ENCODE results near the gene FAM177A1. TPM values are rescaled to one million over a fixed set of nuclear protein-coding genes. Genes with fewer than 3 reads are reported as not detected.

The FAM177A1 gene
- total RNA-seq, 1 donor from 2014 or later: 37.7 TPM

DNA sequence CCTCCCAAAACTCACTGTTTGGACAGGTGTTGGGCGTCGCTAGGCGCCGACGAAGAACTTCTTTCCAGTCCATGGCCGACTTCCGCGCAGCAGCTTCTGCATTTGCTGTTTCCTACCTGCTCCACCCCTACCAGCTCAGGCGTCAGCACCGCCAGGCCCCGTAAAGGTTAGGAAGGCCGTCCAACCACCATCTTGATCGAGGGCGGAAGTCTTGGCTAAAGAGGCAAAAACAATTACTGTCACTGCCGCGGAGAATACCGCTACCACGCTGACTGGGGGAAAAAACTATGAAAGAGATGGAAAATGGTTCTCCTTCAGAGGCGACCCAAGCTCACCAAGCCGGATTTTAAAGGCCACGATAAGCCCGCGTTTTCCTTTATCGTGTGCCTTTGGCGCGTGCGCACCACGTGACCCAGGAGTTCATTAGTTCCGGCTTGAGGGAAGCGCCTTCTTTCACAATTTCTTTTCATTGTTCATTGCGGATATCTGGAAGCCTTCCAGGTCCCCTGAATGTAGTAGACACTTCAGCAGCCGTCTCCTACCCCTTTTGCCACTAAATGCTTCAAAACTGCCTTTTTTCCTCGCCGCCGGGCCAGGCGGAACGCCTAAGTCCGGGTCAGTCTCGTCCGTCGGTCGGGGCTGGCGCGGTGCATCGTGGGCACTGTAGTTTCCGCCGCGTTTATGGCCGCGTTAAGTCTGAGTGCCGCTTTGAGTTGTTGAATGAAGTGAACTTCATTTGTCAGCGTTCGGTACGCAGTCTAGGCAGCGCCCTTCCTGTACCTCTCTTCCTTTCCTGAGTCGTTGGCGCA, 76.0 kb downstream of the FAM177A1 start, which contains the start of the genes PPP2R3C and PRORP:
PPP2R3C (minus strand) TSS at position 104 of the 809 bp plus-strand sequence; CDS start at position 73, 31 bp downstream.
PRORP (plus strand) TSS at position 666 of the 809 bp plus-strand sequence. CDS start 694 bp downstream, outside the sequence.
- peak; percentile 86 for DNase-seq (ENCODE audit: extremely low spot score, unreplicated experiment)
- Mint-ChIP-seq H3K4me3 (peak within 1 kb of the TSS; percentile 96), H3K27ac (peak within 1 kb of the TSS; percentile 100), H3K36me3 (peaks cover 18% of the 10 kb centered on the region), H3K27me3 (no peaks in the 10 kb centered on the region), H3K9me3 (no peaks in the 10 kb centered on the region), H3K4me1 (ENCODE audit: unreplicated experiment) (peaks cover 29% of the 10 kb centered on the region)
- TF ChIP-seq, protein P1, sequence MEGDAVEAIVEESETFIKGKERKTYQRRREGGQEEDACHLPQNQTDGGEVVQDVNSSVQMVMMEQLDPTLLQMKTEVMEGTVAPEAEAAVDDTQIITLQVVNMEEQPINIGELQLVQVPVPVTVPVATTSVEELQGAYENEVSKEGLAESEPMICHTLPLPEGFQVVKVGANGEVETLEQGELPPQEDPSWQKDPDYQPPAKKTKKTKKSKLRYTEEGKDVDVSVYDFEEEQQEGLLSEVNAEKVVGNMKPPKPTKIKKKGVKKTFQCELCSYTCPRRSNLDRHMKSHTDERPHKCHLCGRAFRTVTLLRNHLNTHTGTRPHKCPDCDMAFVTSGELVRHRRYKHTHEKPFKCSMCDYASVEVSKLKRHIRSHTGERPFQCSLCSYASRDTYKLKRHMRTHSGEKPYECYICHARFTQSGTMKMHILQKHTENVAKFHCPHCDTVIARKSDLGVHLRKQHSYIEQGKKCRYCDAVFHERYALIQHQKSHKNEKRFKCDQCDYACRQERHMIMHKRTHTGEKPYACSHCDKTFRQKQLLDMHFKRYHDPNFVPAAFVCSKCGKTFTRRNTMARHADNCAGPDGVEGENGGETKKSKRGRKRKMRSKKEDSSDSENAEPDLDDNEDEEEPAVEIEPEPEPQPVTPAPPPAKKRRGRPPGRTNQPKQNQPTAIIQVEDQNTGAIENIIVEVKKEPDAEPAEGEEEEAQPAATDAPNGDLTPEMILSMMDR (conservative IDR thresholded peaks at IDR 0.05): no peak

DNA sequence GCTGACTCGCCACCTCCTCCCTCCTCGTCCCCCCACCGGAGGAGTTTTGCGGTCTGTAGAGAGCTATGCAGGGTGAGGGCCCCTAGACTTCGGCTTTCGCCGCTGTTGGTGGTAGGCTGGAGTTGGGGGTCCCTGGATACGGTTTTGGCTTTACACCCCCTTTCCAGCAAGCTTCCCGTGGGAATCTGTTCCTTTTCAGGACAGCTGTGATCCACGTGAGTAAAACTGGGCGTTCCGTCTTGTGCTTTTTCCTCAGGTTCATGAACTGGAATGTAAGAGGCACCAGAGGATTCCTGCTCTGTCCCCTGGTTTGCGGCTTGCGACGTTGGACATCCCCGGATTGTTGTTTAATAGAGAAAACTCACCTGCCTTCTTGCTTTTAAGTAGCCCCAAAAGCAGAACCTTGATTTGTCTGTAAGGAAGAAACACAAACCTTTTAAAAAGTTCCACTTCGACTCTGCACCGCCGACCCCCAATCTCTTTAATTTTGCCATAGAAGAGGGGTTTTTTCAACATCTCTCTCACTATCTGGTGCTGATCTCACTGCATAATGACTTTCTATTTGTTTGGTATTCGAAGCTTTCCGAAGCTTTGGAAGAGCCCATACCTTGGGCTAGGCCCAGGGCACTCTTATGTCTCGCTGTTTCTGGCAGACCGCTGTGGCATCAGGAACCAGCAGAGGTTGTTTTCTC, 76.8 kb downstream of the FAM177A1 start:
- peak overlapping the region; percentile 96 for H3K4me3 Mint-ChIP-seq
- TF ChIP-seq, protein P1 (conservative IDR thresholded peaks at IDR 0.05): no peak
- no peak for DNase-seq (ENCODE audit: extremely low spot score, unreplicated experiment)
- H3K27ac Mint-ChIP-seq: peak overlapping the region; percentile 100
- H3K9me3 Mint-ChIP-seq: no peaks in the 10 kb centered on the region
- no peaks in the 10 kb centered on the region for H3K27me3 Mint-ChIP-seq
- peaks cover 28% of the 10 kb centered on the region for H3K4me1 Mint-ChIP-seq (ENCODE audit: unreplicated experiment)
- H3K36me3 Mint-ChIP-seq: peaks cover 20% of the 10 kb centered on the region

DNA sequence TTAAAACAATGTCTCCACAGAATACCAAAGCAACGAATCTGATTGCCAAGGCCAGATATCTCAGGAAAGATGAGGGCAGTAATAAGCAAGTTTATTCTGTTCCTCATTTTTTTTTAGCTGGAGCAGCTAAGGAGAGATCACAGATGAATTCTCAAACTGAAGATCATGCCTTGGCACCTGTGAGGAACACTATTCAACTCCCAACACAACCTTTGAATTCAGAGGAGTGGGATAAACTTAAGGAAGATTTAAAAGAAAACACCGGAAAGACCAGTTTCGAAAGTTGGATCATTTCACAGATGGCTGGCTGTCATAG, 77.3 kb downstream of the FAM177A1 start:
- peaks cover 29% of the 10 kb centered on the region for H3K4me1 Mint-ChIP-seq (ENCODE audit: unreplicated experiment)
- no peaks in the 10 kb centered on the region for H3K9me3 Mint-ChIP-seq
- H3K36me3 Mint-ChIP-seq: peaks cover 21% of the 10 kb centered on the region
- no peak for DNase-seq (ENCODE audit: extremely low spot score, unreplicated experiment)
- H3K27me3 Mint-ChIP-seq: no peaks in the 10 kb centered on the region
- TF ChIP-seq, protein P1 (conservative IDR thresholded peaks at IDR 0.05): no peak
- peak overlapping the region; percentile 100 for H3K27ac Mint-ChIP-seq
- peak overlapping the region; percentile 96 for H3K4me3 Mint-ChIP-seq

DNA sequence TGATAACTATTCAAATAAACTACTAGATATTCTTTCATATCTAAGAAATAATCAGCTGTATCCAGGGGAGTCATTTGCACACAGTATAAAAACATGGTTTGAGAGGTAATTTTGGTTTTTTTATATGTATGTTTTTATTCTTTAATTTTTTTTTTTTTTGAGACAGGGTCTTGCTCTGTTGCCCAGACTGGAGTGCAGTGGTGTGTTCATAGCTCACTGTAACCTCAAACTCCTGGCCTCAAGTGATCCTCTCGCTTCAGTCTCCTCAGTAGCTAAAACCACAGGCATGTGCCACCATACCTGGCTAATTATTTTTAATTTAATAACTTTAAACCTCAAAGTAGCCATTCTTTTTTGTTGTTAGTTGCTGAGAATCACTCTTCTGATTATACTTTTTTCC, 78.1 kb downstream of the FAM177A1 start:
- Mint-ChIP-seq H3K27ac (peak overlapping the region; percentile 100), H3K27me3 (no peaks in the 10 kb centered on the region), H3K4me1 (ENCODE audit: unreplicated experiment) (peaks cover 30% of the 10 kb centered on the region), H3K36me3 (peaks cover 26% of the 10 kb centered on the region), H3K4me3 (peak overlapping the region; percentile 96), H3K9me3 (no peaks in the 10 kb centered on the region)
- TF ChIP-seq, protein P1 (conservative IDR thresholded peaks at IDR 0.05): no peak
- DNase-seq (ENCODE audit: extremely low spot score, unreplicated experiment): no peak

Other genes with a start within 250 kb of the FAM177A1 start
- 27.0 and 28.2 TPM in 2 replicates for gene BAZ1A, start 170.9 kb upstream of the FAM177A1 start, total RNA-seq (ENCODE audit: low replicate concordance)
- gene SRP54, start 63.3 kb upstream of the FAM177A1 start, total RNA-seq (ENCODE audit: low replicate concordance): 48.3 and 52.4 TPM in 2 replicates
- gene PPP2R3C, start 75.7 kb downstream of the FAM177A1 start, total RNA-seq (ENCODE audit: low replicate concordance): 25.2 and 29.0 TPM in 2 replicates
- 29.1 and 33.9 TPM in 2 replicates for gene PRORP, start 76.3 kb downstream of the FAM177A1 start, total RNA-seq (ENCODE audit: low replicate concordance)
- 171 and 172 TPM in 2 replicates for gene PSMA6, start 246.1 kb downstream of the FAM177A1 start, total RNA-seq (ENCODE audit: low replicate concordance)

All from type B pancreatic cell (in vitro differentiated cells).